Ishikawa (cell line): ENCODE results near the gene CAPRIN2.

ENCODE experiments used
- EP300 ChIP-seq: IDR thresholded peaks from 2 replicates; pipeline ENCODE4 v1.6.1; 2012; ENCODE audit warnings: borderline replicate concordance
- FOXM1 ChIP-seq: IDR thresholded peaks from 2 replicates; pipeline ENCODE4 v1.6.1; 2012; ENCODE audit warnings: low read depth, borderline replicate concordance
- NFIC ChIP-seq: IDR thresholded peaks from 2 replicates; pipeline ENCODE4 v1.6.1; 2012
- REST ChIP-seq: IDR thresholded peaks from 2 replicates; pipeline ENCODE4 v1.6.1; 2012; ENCODE audit warnings: low read depth, mild to moderate bottlenecking
- TF ChIP-seq, protein P1 (sequence below): IDR thresholded peaks from 2 replicates; pipeline ENCODE4 v1.6.1; 2012

GRCh38 chr12:30694412-30695198, 60.1 kb downstream of the CAPRIN2 start:
- TF ChIP-seq REST (no peak), EP300 (no peak), FOXM1 (no peak), NFIC (no peak)
- TF ChIP-seq, protein P1, sequence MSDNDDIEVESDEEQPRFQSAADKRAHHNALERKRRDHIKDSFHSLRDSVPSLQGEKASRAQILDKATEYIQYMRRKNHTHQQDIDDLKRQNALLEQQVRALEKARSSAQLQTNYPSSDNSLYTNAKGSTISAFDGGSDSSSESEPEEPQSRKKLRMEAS, result peak; percentile 80
